ENCODE data around the gene KHDC4.

The KHDC4 gene

GRCh38 chr1:155888481-155888880 lies 45.7 kb downstream of the KHDC4 start:
- TF ChIP-seq CTCF (IDR thresholded peaks at IDR 0.05) = no peak

DNA sequence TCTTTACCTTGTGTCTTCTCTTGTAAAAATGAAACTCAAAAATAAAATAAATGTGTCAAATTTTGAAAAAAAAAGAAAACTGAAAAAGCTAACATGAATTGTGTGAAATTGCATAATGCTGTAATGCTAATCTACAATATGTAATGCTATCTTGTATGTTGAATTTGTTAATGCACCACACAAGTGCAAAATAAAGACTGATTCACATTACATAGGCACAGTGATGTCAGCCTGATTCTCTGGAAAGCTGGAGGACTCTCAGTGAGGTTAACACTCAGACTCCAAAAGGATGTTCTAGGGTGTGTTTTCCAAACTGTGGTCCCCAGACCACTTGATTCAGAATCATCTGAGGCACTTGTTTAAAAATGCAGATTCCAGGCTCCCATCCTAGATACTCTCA lies 49.2 kb downstream of the KHDC4 start:
- TF ChIP-seq CTCF (IDR thresholded peaks at IDR 0.05) = no peak

DNA sequence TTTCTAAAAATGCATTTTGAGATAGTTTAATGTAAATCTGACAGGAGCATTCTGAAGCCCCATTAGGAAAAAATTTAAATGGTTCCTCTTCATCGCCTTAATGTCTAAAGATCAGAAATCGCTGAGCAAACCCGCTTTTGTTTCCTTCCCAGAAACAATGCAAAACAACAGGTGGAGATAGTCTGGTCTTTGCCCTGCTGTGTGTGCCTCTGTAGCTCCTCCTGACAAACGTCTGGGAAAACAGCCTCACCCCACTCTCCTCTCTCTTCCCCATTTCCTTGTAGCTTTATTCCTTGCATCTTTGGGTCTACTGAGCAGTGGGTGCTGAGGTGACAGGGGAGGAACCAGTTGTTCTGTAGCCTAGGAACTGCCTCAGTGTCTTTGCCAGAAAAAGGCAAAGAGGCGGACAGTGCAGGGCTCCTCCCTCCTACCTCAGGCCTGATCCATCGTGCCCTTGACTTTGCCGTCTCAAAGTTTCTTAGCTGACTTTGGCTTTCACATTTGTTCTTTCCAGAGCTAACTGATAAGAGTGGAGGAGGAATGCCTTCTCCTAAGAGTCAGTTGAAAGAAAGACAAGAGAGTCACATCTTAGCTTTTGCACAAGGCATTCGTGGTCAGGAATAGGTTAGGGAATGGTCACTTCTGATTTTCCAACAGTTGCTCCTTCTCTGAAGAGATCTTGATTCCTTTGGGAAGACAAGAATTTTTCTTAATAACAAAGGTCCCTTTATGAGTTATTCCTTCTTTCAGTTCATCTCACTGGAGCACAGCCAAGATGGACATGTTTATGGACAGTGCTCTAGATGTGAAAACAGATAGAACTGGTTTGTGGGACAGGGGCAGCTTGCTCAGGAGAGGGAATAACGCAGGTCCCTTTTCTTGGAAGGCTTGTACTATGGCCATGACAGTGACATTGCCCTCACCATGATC lies 49.9 kb downstream of the KHDC4 start:
- no peak for TF ChIP-seq CTCF (IDR thresholded peaks at IDR 0.05)

DNA sequence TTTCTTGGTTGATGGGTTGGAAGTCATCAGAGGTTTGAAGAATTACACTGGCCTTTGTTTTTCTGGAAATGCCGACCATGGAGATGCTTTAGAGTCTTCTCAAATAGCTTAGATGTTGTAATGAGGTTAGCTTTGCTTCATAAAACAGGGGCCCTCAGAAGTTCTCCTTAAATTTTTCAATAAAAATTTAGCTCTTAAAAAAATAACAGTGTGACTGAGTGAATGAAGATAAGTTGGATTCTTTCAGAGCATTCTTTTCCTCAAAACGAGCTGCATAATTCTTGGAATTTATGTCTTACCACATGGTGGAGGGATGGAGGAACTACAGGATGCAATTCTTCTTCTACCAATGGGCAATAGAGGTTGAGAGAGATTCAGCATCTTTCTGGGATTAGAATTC lies 51.4 kb downstream of the KHDC4 start:
- TF ChIP-seq CTCF (IDR thresholded peaks at IDR 0.05) = no peak

- no peak for TF ChIP-seq CTCF (IDR thresholded peaks at IDR 0.05)
Measured at GRCh38 chr1:155882235-155882634, 52.0 kb downstream of the KHDC4 start.

- TF ChIP-seq CTCF (IDR thresholded peaks at IDR 0.05) = no peak
Measured at GRCh38 chr1:155880950-155881349, 53.3 kb downstream of the KHDC4 start.

- TF ChIP-seq CTCF (IDR thresholded peaks at IDR 0.05) = no peak
Measured at GRCh38 chr1:155880251-155880650, 54.0 kb downstream of the KHDC4 start.
